A172 (cell line): ENCODE results near the gene KIAA2012. TPM values are rescaled to one million over a fixed set of nuclear protein-coding genes. Genes with fewer than 3 reads are reported as not detected.

Experiments
- DNase-seq: peaks from one replicate; pipeline ENCODE4 v3.0.0-alpha.2; 2015; ENCODE audit warnings: low spot score
- total RNA-seq: library from RNA; depleted of rRNA; stranded (reverse); fragments of >200 nt; shearing (Covaris generic); gene quantifications from 2 replicates; pipeline ENCODE4 v1.2.3, GENCODE V29; 2014

The KIAA2012 gene
- total RNA-seq, 1 experiment from 2014 or later: not detected

- DNase-seq: no peak
Observed at GRCh38 chr2:202149155-202149762, 76.2 kb downstream of the KIAA2012 start.

DNA sequence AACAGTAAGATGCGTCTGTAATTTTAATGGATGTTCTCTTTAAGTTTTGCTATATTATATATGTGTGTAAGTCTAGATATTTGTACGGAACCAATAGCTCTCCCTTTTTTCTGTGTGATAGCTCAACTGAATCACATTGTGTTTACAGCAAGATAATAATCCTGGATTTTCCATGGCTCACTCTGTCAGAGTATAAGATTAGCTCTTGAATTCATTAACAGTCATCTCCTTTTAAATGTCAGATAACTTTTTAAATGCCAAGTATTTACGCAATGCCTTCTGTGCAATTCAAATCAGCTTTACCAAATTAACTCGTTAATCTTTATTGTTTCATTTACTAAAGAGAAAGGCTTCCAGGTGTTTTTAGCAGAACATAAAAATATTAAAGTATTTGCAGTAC lies 76.9 kb downstream of the KIAA2012 start:
- DNase-seq: no peak

- no peak for DNase-seq
Observed at GRCh38 chr2:202152104-202152715, 79.2 kb downstream of the KIAA2012 start.

GRCh38 chr2:202154613-202155012 lies 81.6 kb downstream of the KIAA2012 start:
- no peak for DNase-seq

GRCh38 chr2:202157211-202157990 lies 84.3 kb downstream of the KIAA2012 start:
- no peak for DNase-seq

GRCh38 chr2:202158796-202159195 lies 85.7 kb downstream of the KIAA2012 start:
- DNase-seq: no peak

DNA sequence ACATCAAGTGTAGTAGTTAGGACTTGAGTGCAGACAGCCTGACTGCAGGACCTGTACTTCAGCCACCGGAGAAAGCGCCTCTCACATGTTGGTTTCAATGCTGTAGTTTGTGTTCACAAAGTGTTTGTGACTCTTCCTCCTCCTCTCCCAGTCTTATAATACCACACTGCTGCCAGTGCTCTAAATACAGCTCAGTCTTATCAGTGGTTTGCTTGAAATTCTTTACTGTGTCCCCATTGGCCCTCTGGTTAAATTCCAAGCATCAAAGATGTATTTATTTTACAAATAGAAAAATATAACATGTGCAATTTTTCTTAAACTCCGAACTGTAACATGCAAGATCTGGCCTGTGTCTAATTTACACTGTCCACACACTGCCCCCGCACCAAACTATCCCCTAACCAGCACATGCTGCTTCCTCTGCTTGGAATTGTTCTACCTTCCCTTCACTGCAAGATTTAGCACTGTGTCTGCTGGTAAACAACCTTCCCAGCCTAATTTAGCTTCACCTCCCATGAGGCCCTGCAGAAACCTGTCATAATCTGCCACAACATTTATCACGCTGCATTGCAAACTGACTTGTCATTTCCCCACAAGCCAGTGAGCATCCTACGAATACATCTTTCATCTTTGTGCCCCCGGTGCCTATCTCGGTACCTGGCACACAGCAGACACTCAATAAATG lies 88.2 kb downstream of the KIAA2012 start:
- DNase-seq: peak; percentile 72

DNA sequence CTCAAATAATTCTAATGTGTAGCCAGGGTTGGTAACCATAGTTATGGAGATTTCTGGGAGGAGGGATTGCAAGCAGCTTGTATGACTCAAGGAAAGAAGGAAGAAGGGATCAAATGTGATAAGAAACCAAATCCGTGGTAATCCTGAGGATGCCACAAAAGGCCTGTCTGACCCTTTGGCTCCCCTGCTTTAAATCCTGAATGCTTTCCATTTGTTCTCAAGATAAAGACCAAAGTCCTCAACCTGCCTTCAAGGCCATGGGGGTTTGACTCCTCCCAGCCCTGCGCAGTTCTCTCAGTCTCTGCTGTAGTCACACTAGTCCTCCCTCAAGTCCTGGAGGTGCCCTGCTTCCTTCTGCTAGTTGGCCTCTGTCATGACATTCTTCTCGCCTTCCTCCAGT lies 91.4 kb downstream of the KIAA2012 start:
- DNase-seq: no peak

DNA sequence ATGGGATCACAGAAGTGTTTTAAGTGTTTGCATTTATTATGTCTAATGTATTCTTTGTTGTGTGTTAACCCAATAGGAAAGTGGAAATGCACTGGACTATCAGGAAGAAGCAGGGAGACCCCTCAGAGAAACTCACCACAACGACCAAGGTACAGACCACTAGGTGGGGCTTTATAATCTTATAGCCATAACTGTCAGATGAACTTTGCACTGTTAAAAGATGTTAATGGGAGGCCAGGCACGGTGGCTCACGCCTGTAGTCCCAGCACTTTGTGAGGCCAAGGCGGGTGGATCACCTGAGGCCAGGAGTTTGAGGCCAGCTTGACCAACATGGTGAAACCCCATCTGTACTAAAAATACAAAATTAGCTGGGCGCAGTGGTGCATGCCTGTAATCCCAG lies 92.2 kb downstream of the KIAA2012 start:
- no peak for DNase-seq

DNA sequence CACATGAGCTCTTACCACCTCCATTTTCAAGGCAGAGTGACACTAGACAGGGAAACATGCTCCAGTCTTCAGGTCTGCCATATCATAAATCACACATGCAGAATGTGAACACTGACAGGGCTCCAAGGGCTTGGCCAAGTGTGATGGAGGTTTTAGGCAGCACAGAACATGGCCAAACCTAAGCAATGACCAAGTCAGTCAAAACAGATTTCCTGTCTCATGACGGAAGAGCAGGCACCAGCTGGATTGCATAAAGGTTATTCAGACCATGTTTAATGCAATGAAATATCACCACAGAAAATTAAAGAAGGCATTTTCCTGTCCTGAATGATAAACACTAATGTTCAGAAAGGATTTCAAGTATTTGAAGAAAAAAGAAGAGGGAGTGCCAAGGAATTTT lies 92.9 kb downstream of the KIAA2012 start:
- DNase-seq: no peak

DNA sequence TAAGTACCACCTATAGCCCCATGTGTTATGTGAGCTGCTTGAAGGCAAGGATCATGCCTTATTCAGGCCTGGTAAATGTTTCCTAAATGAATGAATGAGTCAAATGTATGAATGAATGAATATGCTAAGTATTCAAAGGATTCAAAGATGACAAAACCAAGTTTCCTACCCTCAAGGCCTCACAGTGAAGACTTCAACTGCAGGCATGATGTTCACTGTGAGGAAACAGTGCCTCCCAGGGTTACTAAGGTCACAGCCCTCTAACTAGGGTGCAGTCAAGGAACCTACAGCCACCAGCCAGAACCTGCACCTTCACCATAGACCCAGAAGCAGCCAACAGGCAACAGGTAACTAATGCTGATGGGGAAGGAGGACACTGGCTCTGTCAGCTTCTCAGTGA lies 96.1 kb downstream of the KIAA2012 start:
- no peak for DNase-seq

DNA sequence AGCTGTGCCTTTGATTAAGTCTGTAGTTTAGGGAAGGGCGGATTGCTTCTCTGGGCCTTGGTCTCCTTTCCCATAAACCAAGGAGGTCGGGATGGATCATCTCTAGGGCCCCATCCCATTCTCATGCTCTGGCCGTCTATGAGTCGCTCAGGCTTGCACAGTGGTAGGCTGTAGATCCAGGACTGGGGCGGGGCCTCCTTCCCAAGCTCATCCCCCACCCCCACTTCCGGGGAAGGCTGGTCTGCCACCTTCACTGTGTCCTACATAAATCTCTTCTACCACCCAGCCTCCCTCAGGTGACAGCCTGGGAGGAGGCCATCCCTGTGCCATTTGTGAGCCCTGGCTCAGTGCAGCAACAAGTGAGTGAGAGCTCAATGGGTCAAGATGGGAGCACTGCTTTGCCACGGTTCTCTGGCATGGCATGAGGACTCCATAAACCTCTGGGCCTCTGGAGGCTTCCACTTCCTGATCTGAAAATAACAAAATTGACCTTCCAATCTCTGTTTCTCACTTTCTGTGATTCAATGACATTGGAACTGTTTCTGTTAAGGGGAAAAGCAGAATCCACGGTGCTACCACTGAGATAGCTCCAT lies 96.9 kb downstream of the KIAA2012 start:
- no peak for DNase-seq

- DNase-seq: no peak
Observed at GRCh38 chr2:202171241-202171825, 98.3 kb downstream of the KIAA2012 start.

- DNase-seq: peak; percentile 55
Observed at GRCh38 chr2:202172439-202173211, 99.6 kb downstream of the KIAA2012 start.

GRCh38 chr2:202178346-202178958 lies 105.4 kb downstream of the KIAA2012 start:
- peak; percentile 66 for DNase-seq

- DNase-seq: no peak
Observed at GRCh38 chr2:202184557-202184956, 111.5 kb downstream of the KIAA2012 start.

DNA sequence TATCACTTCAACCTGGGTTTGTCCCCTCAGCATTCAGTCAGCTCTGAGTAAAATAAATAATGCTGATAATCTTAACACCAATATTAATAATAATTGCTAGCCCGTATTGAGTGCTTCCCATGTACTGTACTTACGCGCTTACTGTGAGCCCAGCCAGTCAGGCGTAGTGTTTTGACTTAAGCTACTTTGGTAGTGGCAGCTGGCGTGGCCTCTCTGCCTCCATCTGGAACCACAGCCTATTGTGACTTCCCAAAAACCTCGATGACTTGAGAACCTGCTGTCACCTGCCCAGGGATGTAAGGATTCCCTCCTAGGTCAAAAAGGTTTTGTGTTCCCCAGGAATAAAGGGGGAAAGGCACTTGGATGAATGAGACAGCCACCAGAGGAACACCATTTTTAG lies 112.1 kb downstream of the KIAA2012 start:
- no peak for DNase-seq

DNA sequence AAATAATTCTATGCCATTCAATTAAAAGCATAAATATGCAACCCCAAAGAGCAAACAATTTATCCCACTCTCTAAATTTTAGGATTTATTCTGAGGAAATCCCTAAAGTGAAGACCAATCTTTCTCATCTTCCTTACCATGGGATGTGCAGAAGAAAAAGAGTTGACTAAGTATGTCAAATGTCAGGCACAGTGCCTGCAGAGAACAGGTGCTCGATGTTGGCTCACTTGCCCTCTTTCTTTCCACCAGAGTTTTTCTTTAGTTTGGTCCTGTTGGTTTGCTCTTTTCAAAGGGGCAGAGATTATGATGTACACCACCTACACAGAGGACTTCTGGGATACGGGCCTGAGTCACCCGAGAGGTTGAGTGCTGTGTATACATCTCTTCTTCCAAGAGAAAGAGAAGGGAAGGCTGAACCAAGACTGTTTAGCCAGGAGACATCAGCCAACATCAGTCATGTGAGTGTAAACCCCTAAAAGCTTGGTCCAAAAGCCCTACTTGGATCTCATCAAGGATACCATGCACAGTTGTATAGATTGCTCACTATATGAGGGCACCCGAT lies 113.7 kb downstream of the KIAA2012 start:
- DNase-seq: no peak

DNA sequence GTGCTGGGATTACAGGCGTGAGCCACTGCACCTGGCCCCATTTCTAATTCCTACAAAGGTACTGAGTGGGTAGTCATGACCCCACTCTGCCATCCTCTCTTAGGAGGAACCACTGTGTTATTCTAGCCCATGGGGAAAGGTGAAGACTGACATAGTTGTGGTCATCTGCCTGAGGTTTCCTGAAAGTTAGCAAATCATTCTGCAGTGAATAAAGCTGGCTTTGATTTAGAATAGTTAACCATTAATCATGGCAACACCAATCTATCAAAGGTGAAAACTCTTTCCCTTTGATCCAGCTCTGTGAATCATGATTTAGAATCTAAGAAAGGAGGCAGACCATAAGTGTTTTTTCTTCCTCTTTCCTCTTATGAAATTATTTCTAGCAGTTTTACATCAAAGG lies 114.5 kb downstream of the KIAA2012 start:
- DNase-seq: no peak

GRCh38 chr2:202193305-202193704 lies 120.2 kb downstream of the KIAA2012 start:
- DNase-seq: no peak
